Kasumi-1 (cell line): ENCODE results near the gene HMGCS2.
"Not testable (repeated sequence)": the region's sequence is repeated elsewhere in the genome, so short reads cannot be mapped to it uniquely, and the experiment has no call there.

Experiments
- DNase-seq, 2 experiments: peaks; one replicate each; lab custom pipeline; 2025; lab: John Stamatoyannopoulos, UW

Gene HMGCS2

DNA sequence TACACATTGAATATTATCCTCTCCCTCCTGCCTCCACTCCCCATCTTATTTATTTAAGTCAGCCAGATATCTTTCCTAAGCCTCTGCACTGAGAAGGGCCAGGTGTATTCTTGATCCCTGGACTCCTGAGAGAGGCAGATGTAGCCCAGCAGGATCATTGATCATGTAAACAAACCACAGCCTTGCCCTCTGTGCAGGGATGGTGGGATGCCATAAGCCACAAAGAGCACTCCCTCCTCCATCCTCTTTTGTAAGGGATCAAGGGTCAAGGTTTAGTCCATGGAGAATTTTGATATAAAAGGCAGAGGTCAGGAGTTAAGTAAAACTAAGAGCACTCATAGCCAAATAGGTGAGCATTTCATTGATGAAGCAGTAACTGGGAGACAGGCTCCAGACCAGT is 39.7 kb downstream of the HMGCS2 start:
- no peak for DNase-seq

GRCh38 chr1:119727991-119728390 is 40.7 kb downstream of the HMGCS2 start:
- DNase-seq, result no peak

GRCh38 chr1:119725626-119726025 is 43.1 kb downstream of the HMGCS2 start:
- no peak for DNase-seq

- DNase-seq, result no peak
These were observed 44.0 kb downstream of the HMGCS2 start for GRCh38 chr1:119724611-119725218.

DNA sequence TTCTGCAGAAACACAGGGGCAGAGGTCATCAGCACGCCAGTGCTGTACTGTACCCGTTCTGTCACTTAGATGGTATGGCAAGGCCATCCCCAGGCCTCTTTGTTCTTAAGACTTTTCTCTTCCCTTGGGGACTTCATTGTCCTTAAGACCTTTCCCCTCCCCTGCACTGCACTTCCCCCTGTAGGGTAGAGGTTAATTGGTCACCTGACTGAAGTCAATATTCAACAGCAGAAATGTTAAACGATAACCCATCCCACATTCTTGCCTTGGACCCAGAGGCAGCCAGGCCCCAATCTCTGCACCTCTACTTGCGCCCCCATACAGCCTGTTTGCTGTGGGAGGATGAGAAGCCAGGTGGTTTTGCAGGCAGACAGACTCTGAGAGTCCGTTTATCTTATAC is 46.8 kb downstream of the HMGCS2 start:
- DNase-seq, result no peak

DNA sequence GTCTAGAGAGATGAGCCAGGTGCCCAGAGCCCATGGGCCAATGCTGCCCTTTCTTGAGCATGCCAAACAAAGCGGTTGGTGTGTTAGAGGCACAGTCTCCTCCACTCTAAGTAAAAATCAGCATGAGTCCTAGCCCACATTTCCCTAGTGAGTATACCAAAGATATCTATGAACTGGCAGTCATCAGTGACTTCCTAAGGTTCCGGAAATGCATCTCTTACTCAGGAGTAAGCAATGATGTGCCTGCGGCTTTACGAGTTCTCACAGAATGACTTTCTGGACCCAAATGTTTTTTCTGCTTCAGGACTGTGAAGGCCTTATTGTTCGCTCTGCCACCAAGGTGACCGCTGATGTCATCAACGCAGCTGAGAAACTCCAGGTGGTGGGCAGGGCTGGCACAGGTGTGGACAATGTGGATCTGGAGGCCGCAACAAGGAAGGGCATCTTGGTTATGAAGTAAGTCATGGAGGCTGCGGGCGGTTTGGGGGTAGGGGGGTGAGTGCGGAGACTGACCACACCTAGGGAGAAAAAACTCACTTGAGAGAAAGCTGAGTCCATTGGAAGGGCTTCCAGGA is 47.8 kb downstream of the HMGCS2 start:
- DNase-seq, result no peak

GRCh38 chr1:119718972-119719371 is 49.7 kb downstream of the HMGCS2 start:
- DNase-seq, result no peak

DNA sequence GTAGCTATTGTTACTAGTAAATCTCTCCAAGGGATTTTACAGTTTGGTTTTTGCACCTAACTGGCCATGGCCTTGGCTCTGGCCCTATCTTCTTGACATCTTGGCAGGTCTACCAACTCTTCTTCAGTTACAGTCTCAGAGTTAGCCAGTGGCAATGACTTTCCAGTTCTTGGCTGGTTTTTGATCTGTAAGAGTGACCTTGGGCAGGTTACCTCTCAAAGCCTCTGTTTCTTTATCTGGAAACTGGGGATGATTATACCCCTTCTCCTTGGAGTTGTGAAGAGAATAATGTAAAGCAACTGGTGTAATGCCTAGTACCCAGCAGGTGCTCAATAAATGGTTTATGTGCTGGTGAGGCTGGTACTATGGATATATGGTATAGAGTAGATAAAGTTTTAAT is 50.3 kb downstream of the HMGCS2 start:
- DNase-seq, result no peak

DNA sequence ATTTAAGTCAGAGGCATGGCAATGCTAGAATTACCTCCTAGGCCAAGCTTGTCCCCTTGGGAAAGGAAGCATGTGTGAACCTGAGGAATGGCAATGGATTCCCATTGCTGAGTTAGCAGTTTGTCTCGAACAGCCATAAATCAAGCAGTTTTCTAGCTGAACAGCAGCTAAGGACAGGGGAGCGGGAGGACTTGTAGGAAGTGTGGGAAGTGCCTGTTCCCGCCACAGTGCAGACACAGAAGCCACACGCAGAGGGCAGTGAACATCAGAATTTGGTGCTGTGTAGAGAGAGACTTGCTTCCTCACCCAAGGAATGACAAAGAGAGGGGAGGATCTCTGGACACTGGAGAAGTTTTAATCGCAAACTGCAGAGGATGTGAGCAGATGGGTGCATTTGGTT is 53.2 kb downstream of the HMGCS2 start:
- DNase-seq, result peak; percentile 50 to 53

DNA sequence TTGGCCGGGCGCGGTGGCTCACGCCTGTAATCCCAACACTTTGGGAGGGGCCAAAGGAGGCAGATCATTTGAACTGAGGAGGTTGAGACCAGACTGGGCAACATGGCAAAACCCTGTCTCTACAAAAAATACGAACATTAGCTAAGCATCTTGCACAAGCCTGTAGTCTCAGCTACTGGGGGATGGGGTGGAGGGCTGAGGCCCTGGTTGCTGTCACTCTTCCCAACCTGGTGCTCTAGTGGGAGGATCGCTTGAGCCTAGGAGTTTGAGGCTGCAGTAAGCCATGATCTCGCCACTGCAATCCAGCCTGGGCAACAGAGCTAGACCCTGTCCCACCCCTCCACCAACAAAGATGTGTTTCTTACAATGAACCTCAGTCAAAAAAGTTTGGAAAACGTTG is 54.1 kb downstream of the HMGCS2 start:
- no peak for DNase-seq

DNA sequence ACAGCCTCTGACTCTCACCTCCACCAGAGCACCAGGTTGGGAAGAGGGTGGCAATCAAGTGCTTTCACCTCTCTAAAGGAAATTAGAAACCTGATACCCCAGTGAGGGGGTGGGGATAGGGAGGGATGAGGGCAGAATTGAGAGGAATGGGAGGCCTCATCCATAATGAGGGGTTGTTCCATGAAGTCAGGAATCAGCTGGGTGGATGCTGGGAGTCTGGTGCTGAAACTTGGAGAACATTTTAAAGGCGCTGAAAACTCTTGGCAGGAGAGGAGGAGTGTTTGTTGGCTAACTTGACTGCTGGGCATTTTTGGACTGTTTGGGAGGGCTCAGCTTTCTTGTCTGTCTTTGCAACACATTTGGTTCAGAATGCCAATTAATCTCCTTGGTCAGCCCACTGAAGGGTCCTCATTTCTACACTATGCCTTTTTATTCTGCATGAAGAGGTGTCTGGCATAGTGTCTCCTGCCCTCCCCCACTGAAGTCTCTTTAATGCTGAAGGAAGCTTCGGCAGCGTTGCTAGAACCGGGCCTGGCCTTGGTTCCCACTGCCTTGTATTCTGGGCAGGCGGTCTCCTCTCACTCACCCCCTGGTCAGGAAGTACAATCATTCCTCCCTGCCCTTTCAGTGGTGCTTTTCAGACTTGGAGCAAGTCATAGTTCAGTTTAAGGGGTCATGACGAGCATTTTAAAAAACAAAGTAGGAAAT is 54.8 kb downstream of the HMGCS2 start:
- DNase-seq, result no peak

GRCh38 chr1:119713039-119713748 is 55.5 kb downstream of the HMGCS2 start:
- DNase-seq, result peak; percentile 35 to 36

GRCh38 chr1:119712342-119713038 is 56.2 kb downstream of the HMGCS2 start:
- DNase-seq, result peak; percentile 87 to 88

DNA sequence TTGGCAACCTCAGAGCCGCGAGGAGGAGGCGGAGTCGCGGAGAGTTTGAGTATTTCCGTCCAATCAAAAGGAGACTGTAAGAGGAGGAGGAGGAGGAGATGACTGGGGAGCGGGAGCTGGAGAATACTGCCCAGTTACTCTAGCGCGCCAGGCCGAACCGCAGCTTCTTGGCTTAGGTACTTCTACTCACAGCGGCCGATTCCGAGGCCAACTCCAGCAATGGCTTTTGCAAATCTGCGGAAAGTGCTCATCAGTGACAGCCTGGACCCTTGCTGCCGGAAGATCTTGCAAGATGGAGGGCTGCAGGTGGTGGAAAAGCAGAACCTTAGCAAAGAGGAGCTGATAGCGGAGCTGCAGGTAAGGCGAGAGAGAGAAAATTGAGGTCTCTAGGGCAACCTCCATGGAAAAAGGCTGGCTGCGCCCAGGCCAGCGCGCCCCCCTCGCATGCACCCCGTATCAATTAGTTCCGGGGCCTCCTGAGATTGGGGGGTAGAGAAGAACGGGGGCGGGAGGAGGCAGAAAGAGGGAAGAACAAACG is 56.8 kb downstream of the HMGCS2 start, which contains the start of gene PHGDH:
PHGDH (plus strand) TSS at position 131 of the 538 bp plus-strand sequence; CDS start at position 220, 89 bp downstream.
- peak; percentile 91 to 92 for DNase-seq

DNA sequence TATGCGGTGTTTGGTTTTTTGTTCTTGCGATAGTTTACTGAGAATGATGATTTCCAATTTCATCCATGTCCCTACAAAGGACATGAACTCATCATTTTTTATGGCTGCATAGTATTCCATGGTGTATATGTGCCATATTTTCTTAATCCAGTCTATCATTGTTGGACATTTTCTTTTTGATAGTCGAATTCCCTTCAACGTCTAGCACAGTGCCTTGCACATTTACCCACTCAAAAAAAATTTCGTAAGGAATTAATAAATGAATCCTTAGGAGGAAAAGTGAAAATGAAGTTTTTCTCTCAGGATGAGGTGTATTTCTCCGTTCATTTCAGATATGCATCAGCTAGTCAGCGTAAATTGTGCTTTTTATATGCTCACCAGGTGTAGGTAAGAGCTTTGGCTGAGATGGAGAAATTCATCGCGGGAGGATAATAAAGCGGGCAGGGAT is 57.3 kb downstream of the HMGCS2 start:
- not testable (repeated sequence) for DNase-seq

DNA sequence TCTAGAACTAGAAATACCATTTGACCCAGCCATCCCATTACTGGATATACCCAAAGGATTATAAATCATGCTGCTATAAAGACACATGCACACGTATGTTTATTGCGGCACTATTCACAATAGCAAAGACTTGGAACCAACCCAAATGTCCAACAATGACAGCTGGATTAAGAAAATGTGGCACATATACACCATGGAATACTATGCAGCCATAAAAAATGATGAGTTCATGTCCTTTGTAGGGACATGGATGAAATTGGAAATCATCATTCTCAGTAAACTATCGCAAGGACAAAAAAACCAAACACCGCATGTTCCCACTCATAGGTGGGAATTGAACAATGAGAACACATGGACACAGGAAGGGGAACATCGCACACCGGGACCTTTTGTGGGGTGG is 62.1 kb downstream of the HMGCS2 start:
- DNase-seq, result not testable (repeated sequence)

- no peak for DNase-seq
These were observed 64.8 kb downstream of the HMGCS2 start for GRCh38 chr1:119703666-119704450.

GRCh38 chr1:119702384-119702783 is 66.3 kb downstream of the HMGCS2 start:
- DNase-seq, result no peak

DNA sequence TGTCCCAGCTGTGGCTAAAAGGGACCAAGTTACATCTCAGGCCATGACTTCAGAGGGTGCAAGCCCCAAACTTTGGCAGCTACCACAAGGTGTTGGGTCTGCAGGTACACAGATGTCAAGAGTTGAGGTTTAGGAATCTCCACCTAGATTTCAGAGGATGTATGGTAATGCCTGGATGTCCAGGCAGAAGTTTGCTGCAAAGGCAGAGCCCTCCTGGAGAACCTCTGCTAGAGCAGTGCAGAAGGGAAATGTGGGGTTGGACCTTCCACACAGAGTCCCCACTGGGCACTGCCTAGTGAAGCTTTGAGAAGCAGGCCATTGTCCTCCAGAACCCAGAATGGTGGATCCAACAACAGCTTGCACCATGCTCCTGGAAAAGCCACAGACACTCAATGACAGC is 67.0 kb downstream of the HMGCS2 start:
- no peak for DNase-seq

GRCh38 chr1:119700326-119700725 is 68.4 kb downstream of the HMGCS2 start:
- DNase-seq, result no peak
